SH-SY5Y (cell line): ENCODE data around the gene AMMECR1.

Experiments
- GATA2 ChIP-seq: IDR thresholded peaks from 2 replicates; pipeline ENCODE4 v1.6.1; 2011; ENCODE audit warnings: mild to moderate bottlenecking, low read depth, low read length
- GATA3 ChIP-seq: IDR thresholded peaks from 2 replicates; pipeline ENCODE4 v1.6.1; 2011; ENCODE audit warnings: low read depth, mild to moderate bottlenecking, low read length, moderate library complexity

DNA sequence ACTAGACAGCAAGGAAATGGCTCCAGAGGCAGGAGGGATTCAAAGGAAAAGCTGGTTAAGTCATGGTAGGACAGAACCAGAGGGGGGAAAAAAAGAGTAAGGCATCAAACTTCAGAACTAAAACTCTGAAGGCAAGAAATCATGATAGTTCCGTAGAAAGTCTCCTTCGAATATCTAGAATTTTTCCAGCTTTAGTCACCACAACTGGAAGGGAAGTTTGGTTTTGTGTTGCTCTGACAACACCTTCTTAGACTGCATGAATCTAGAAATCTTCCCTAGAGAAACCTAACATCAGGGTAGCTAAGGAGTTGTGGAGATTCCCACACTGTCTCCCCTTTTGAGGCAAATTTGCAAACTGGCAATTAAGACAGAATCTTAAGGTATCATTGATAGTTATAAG lies 33.7 kb downstream of the AMMECR1 start:
- no peak for TF ChIP-seq GATA2
- TF ChIP-seq GATA3 = no peak
